Vagina (tissue), 2 donors: Measurements from ENCODE around the gene PSMA7.

Experiments
- CTCF ChIP-seq, 3 experiments: fragments of 450-650 bp in 2 of 3; fragments of 200-600 bp in 1 of 3; sonication (generic) in 1 of 3; IDR thresholded peaks; one replicate each; pipeline ENCODE4 v1.5.1; 2017 to 2019; ENCODE audit warnings: antibody characterized with exemption in 3 of 3, mild to moderate bottlenecking in 2 of 3, moderate library complexity in 2 of 3
- POLR2A ChIP-seq, 2 donors: fragments of 450-650 bp; IDR thresholded peaks; one replicate each; pipeline ENCODE4 v1.6.1; 2017; ENCODE audit warnings: antibody characterized with exemption in 2 of 2, mild to moderate bottlenecking in 2 of 2, moderate library complexity in 2 of 2
- POLR2AphosphoS5 ChIP-seq, 2 donors: sonication (generic); formaldehyde crosslinking; IDR thresholded peaks; one replicate each; pipeline ENCODE4 v1.9.0; 2017; ENCODE audit warnings: antibody characterized with exemption in 2 of 2, mild to moderate bottlenecking in 2 of 2, low read depth in 1 of 2; ENCODE audit not compliant: insufficient read depth in 1 of 2

DNA sequence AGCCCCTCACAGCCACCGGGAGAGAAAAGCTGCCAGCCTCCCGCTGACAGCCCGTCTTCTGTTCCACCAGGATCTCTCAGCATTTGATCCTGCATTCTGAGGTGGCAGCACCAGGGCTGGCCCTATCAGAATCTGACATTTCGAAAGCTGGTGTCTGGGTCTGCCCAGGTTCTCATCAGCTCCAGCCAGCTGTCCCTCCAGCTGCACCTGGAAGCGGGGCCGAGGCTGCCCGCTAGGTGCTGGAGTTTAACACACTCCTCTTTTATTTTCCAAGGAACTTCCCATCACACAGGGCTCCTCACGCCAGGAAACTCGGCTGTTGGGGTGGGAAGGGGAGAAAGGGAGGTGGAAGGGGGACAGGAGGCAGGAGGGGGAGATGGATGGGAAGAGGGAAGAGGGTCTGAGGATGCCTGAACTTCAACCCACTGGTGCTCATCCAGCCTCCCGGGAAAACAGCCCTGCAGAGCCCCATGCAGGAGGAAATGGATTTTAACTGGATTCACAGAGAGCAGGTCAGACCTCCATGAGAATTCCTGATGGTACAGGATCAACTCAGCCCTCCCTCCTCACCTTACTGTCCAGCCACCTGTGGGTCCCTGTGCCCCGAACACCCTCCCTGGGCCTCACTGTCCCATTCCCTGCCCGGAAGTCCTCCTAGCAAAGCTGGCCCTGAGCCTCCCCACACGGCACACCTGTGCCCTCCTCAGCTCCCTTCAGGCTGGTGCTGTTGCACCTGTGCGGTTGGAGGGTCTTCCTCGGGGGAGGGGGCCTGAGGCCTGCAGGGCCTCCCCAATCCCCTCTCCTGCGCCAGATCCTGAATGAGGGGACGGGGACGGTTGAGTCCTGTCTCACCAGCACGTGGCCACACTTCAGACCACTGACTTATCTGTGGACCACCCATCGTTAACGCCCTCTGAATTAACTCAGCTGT is 24.8 kb downstream of the PSMA7 start:
- TF ChIP-seq CTCF (IDR thresholded peaks at IDR 0.05) = no peak
- TF ChIP-seq POLR2A (IDR thresholded peaks at IDR 0.05) = no peak
- TF ChIP-seq POLR2AphosphoS5 (IDR thresholded peaks at IDR 0.05; ENCODE audit: insufficient read depth in 1 of 2, low read depth in 1 of 2) = no peak
